Calu3 (cell line): Measurements from ENCODE around the gene PMFBP1. TPM values are rescaled to one million over a fixed set of nuclear protein-coding genes. Genes with fewer than 3 reads are reported as not detected.

Experiments
- BruUV-seq: library from RNA; stranded (reverse); fragments of 400-500 nt; replicated peaks from 2 replicates; lab custom pipeline; 2021; lab: Mats Ljungman, UMichigan
- CTCF ChIA-PET: fragments of 300-600 bp; sonication (Branson Sonifier 250); formaldehyde crosslinking; loops from one replicate; lab custom pipeline; 2022; ENCODE audit warnings: antibody characterized with exemption; lab: Charles Lee
- DNase-seq: peaks from one replicate; pipeline ENCODE4 v3.0.0; 2022
- H3K27ac Mint-ChIP-seq: one replicate; pipeline ENCODE4 v1.8.0; 2022; ENCODE audit warnings: mixed read lengths; ENCODE audit not compliant: unreplicated experiment
- H3K27me3 Mint-ChIP-seq: one replicate; pipeline ENCODE4 v1.8.0; 2022; ENCODE audit warnings: mixed read lengths; ENCODE audit not compliant: unreplicated experiment
- H3K36me3 Mint-ChIP-seq: one replicate; pipeline ENCODE4 v1.8.0; 2022; ENCODE audit warnings: mild to moderate bottlenecking, moderate library complexity, mixed read lengths; ENCODE audit not compliant: insufficient read depth, unreplicated experiment
- H3K4me1 Mint-ChIP-seq: one replicate; pipeline ENCODE4 v1.8.0; 2022; ENCODE audit warnings: mild to moderate bottlenecking, low read depth, mixed read lengths; ENCODE audit not compliant: unreplicated experiment
- H3K4me3 Mint-ChIP-seq: one replicate; pipeline ENCODE4 v1.8.0; 2022; ENCODE audit warnings: mild to moderate bottlenecking, low read depth, moderate library complexity, mixed read lengths; ENCODE audit not compliant: unreplicated experiment
- H3K9me3 Mint-ChIP-seq: one replicate; pipeline ENCODE4 v1.8.0; 2022; ENCODE audit warnings: low read depth, mixed read lengths; ENCODE audit not compliant: unreplicated experiment
- CTCF ChIP-seq: fragments of 200-600 bp; IDR thresholded peaks from one replicate; pipeline ENCODE4 v1.8.0; 2022; ENCODE audit warnings: antibody characterized with exemption; ENCODE audit not compliant: unreplicated experiment
- intact Hi-C: fragments of 100-400 bp; cut with micrococcal nuclease; formaldehyde crosslinking; loops from one replicate; pipeline ENCODE4 v1.10.0; 2022; ENCODE audit not compliant: unreplicated experiment
- total RNA-seq: library from RNA; stranded (reverse); gene quantifications from 2 replicates; pipeline ENCODE4 v1.2.3, GENCODE V29; 2022

Gene PMFBP1
- total RNA-seq, 1 experiment from 2014 or later = 8.5 TPM

GRCh38 chr16:72195609-72196008 is 23.7 kb upstream of the PMFBP1 start:
- H3K27ac Mint-ChIP-seq = no peak overlapping the region
- intact Hi-C loops = no loop called here
- H3K4me1 Mint-ChIP-seq = peaks cover 2% of the 10 kb centered on the region
- H3K36me3 Mint-ChIP-seq = no peaks in the 10 kb centered on the region
- no peak for TF ChIP-seq CTCF
- no peaks in the 10 kb centered on the region for H3K9me3 Mint-ChIP-seq
- no TSS peak for BruUV-seq
- CTCF ChIA-PET = interaction anchor here (0.7 to 1.0 kb wide), 2 partner anchors 271 to 1766 kb away, joined by 3 read pairs; no protein-coding TSS in a partner anchor
- H3K4me3 Mint-ChIP-seq = no peak overlapping the region
- no peak for DNase-seq
- no peaks in the 10 kb centered on the region for H3K27me3 Mint-ChIP-seq

- TF ChIP-seq CTCF = no peak
- no TSS peak for BruUV-seq
- H3K27ac Mint-ChIP-seq = no peak overlapping the region
- peaks cover 19% of the 10 kb centered on the region for H3K4me1 Mint-ChIP-seq
- CTCF ChIA-PET = interaction anchor here (0.5 to 0.8 kb wide), 2 partner anchors 15 to 187 kb away, joined by 3 to 4 read pairs; no protein-coding TSS in a partner anchor
- H3K4me3 Mint-ChIP-seq = no peak overlapping the region
- no peak for DNase-seq
- peaks cover 9% of the 10 kb centered on the region for H3K36me3 Mint-ChIP-seq
- intact Hi-C loops = no loop called here
- H3K27me3 Mint-ChIP-seq = no peaks in the 10 kb centered on the region
- no peaks in the 10 kb centered on the region for H3K9me3 Mint-ChIP-seq
Measured at GRCh38 chr16:72191551-72191950, 19.6 kb upstream of the PMFBP1 start.

GRCh38 chr16:72189865-72190371 is 18.0 kb upstream of the PMFBP1 start:
- CTCF ChIA-PET = no interaction called here
- no TSS peak for BruUV-seq
- Mint-ChIP-seq H3K27me3 (no peaks in the 10 kb centered on the region), H3K4me3 (no peak overlapping the region), H3K36me3 (peaks cover 9% of the 10 kb centered on the region), H3K4me1 (peaks cover 19% of the 10 kb centered on the region), H3K9me3 (no peaks in the 10 kb centered on the region), H3K27ac (peak overlapping the region; percentile 86)
- no peak for TF ChIP-seq CTCF
- DNase-seq = peak; percentile 58
- intact Hi-C loops = no loop called here

GRCh38 chr16:72188541-72188940 is 16.6 kb upstream of the PMFBP1 start:
- intact Hi-C loops = no loop called here
- CTCF ChIA-PET = interaction anchor here (0.6 kb wide), 1 partner anchor 683 kb away, joined by 3 read pairs; no protein-coding TSS in a partner anchor
- Mint-ChIP-seq H3K27me3 (no peaks in the 10 kb centered on the region), H3K4me1 (peaks cover 19% of the 10 kb centered on the region), H3K9me3 (no peaks in the 10 kb centered on the region), H3K27ac (no peak overlapping the region), H3K4me3 (no peak overlapping the region), H3K36me3 (peaks cover 9% of the 10 kb centered on the region)
- no TSS peak for BruUV-seq
- no peak for DNase-seq
- no peak for TF ChIP-seq CTCF
